NCI-H1930 (cell line): ENCODE results near the gene WRAP73.

Experiments
- DNase-seq, 2 experiments: peaks; one replicate each; lab custom pipeline; 2025; lab: John Stamatoyannopoulos, UW

The WRAP73 gene

GRCh38 chr1:3610527-3611169, 39.3 kb downstream of the WRAP73 start:
- DNase-seq = no peak

- no peak for DNase-seq
Observed at GRCh38 chr1:3609769-3610526, 40.0 kb downstream of the WRAP73 start.

- no peak for DNase-seq
Observed at GRCh38 chr1:3609016-3609768, 40.7 kb downstream of the WRAP73 start.

- no peak for DNase-seq
Observed at GRCh38 chr1:3608154-3608553, 41.7 kb downstream of the WRAP73 start.

- DNase-seq = no peak
Observed at GRCh38 chr1:3607703-3608065, 42.2 kb downstream of the WRAP73 start.

GRCh38 chr1:3606779-3607702, 42.9 kb downstream of the WRAP73 start:
- DNase-seq = no peak

- no peak for DNase-seq
Observed at GRCh38 chr1:3604997-3605823, 44.7 kb downstream of the WRAP73 start.

GRCh38 chr1:3604468-3604974, 45.4 kb downstream of the WRAP73 start:
- DNase-seq = no peak

GRCh38 chr1:3603571-3604467, 46.1 kb downstream of the WRAP73 start:
- no peak for DNase-seq

GRCh38 chr1:3603156-3603555, 46.7 kb downstream of the WRAP73 start:
- DNase-seq = no peak

- DNase-seq = no peak
Observed at GRCh38 chr1:3602375-3602774, 47.5 kb downstream of the WRAP73 start.

- no peak for DNase-seq
Observed at GRCh38 chr1:3601743-3602142, 48.2 kb downstream of the WRAP73 start.

- no peak for DNase-seq
Observed at GRCh38 chr1:3600354-3600753, 49.5 kb downstream of the WRAP73 start.

GRCh38 chr1:3599816-3600215, 50.1 kb downstream of the WRAP73 start:
- DNase-seq = no peak

- no peak for DNase-seq
Observed at GRCh38 chr1:3599286-3599811, 50.6 kb downstream of the WRAP73 start.

- DNase-seq = no peak
Observed at GRCh38 chr1:3598522-3599285, 51.2 kb downstream of the WRAP73 start.

- DNase-seq = no peak
Observed at GRCh38 chr1:3598051-3598491, 51.8 kb downstream of the WRAP73 start.

GRCh38 chr1:3597599-3597964, 52.3 kb downstream of the WRAP73 start:
- no peak for DNase-seq
